SJCRH30 (cell line): ENCODE results near the gene GPR84. TPM values are rescaled to one million over a fixed set of nuclear protein-coding genes. Genes with fewer than 3 reads are reported as not detected.

ENCODE experiments used
- DNase-seq, 2 experiments: peaks; one replicate each; pipeline ENCODE4 v3.0.0-alpha.2; 2015 to 2020
- H3K27ac ChIP-seq: fragments of 250-450 bp; sonication (Bioruptor Pico); 2 replicates; pipeline ENCODE4 v1.5.1; 2020; ENCODE audit warnings: mild to moderate bottlenecking, moderate library complexity
- H3K27me3 ChIP-seq: fragments of 250-450 bp; sonication (Bioruptor Pico); 2 replicates; pipeline ENCODE4 v1.5.1; 2020; ENCODE audit warnings: mild to moderate bottlenecking, moderate library complexity
- H3K36me3 ChIP-seq: fragments of 250-450 bp; sonication (Bioruptor Pico); 2 replicates; pipeline ENCODE4 v1.5.1; 2020; ENCODE audit warnings: mild to moderate bottlenecking, moderate library complexity
- H3K4me1 ChIP-seq: fragments of 250-450 bp; sonication (Bioruptor Pico); 2 replicates; pipeline ENCODE4 v1.5.1; 2020; ENCODE audit warnings: mild to moderate bottlenecking, moderate library complexity
- H3K4me3 ChIP-seq: fragments of 250-450 bp; sonication (Bioruptor Pico); 2 replicates; pipeline ENCODE4 v1.5.1; 2020; ENCODE audit warnings: mild to moderate bottlenecking, moderate library complexity
- H3K9me3 ChIP-seq: fragments of 250-450 bp; sonication (Bioruptor Pico); replicated peaks from 2 replicates; pipeline ENCODE4 v1.5.1; 2020; ENCODE audit warnings: mild to moderate bottlenecking, moderate library complexity
- total RNA-seq: library from RNA; depleted of rRNA; stranded (reverse); fragments of >200 nt; shearing (Covaris generic); gene quantifications from 2 replicates; pipeline ENCODE4 v1.2.3, GENCODE V29; 2014

The GPR84 gene
- total RNA-seq, 1 experiment from 2014 or later: not detected

DNA sequence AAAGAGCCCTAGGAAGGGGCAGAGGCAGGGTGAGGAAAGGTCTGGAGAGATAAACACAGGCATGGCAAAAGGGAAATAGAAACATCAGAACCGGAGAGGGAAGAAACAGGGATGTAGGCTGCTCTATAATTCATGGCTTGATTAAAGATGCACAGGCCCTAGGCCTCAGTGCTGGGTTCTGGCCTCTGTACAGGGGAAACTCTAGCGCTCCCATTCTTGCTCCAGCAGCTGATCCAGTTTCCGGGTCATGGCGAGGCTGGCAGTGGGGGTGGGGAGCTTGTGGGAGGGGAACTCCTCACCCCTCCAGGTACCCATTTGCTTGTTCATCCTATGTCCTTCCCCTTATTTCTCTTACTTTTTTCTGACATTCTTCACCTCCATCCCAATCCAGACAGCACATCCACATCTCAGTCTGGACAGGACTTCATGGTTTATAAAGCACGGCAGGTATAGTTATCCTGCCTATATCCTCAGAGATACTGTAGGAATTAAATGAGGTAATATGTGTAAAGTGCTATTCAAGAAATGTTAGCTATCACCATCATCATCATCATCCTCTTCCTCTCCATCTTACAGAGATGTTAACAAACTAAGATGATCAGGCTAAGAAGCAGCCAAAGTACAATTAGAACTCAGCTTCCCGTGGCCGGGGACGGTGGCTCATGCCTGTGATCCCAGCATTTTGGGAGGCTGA is 8.0 kb upstream of the GPR84 start:
- no peak for DNase-seq
- no peak overlapping the region for H3K27ac ChIP-seq
- H3K4me1 ChIP-seq: peaks cover 57% of the 10 kb centered on the region

DNA sequence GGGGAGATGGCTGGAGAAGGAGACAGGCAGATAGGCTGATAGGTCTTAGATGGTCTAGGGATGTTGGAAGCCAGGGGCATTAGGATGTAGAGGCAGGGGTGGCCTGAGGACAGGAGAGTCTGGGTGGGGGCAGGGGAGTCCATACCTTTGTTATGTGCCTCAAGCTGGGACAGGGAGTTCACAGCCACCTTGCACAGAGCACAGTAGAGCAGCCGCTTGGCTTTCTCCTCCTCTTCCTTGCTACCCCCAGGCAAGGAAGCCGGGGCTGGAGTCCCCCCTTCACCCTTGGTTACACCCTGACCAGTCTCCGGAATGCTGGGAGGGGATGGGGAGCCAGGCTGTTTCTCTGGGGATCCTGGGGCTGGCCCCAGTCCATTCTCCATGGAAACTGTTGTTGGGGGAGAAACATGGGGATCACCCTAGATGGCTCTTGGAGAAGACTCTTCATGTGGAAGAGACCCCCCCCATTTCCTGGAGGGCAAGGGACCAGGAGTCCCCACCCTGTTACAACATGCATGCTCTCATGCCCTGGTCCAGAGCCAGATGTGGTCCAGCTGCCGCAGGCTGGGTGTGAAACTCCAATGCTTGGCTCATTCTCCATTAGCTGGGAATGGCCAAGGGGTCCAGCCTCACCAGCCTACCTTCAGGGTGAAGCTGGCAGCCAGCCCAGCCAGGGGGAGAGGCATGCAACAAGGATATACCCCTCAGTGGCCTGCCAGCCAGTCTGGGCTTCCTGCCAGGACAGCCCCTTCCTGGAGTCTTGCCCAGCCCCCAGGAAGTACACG is 7.2 kb upstream of the GPR84 start:
- Histone ChIP-seq H3K27me3 (no peaks in the 10 kb centered on the region), H3K9me3 (no peaks in the 10 kb centered on the region), H3K27ac (no peak overlapping the region), H3K4me3 (no peak overlapping the region), H3K4me1 (peaks cover 57% of the 10 kb centered on the region), H3K36me3 (no peaks in the 10 kb centered on the region)
- DNase-seq: peak; percentile 84 to 86

More for the DNA sequence above, 8.0 kb upstream of the GPR84 start:
- Histone ChIP-seq H3K9me3 (no peaks in the 10 kb centered on the region), H3K36me3 (no peaks in the 10 kb centered on the region), H3K27me3 (no peaks in the 10 kb centered on the region), H3K4me3 (no peak overlapping the region)

DNA sequence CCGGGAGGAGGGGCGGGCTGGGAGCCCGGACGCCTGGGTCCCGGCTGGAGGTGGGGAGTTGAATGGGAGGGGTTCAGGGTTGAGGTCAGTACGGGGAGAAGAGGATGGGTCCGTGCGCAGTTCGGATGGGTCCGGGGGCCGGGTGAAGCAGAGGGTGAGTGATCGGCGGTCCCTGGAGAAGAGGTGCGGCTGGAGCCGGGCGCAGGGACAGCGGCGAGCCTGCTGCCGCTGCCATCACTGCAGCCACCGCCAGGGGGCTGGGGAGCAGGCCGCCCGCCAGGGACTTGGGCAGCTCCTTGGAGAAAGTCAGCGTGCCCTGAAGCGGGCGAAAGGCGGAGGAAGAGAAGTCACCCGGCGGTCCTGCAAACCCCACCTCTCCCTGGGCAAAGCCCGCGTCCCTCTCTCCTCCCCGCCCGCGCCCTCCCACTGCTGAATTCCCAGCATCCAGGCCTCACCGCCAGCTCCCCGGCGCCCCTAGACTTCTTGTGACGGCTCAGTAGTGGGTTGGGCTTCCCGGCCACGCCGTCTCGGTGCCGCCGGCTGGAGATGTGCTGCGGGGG is 6.0 kb upstream of the GPR84 start:
- peaks cover 46% of the 10 kb centered on the region for H3K4me1 ChIP-seq
- no peaks in the 10 kb centered on the region for H3K9me3 ChIP-seq
- no peaks in the 10 kb centered on the region for H3K27me3 ChIP-seq
- H3K36me3 ChIP-seq: no peaks in the 10 kb centered on the region
- H3K4me3 ChIP-seq: no peak overlapping the region
- no peak for DNase-seq
- no peak overlapping the region for H3K27ac ChIP-seq

DNA sequence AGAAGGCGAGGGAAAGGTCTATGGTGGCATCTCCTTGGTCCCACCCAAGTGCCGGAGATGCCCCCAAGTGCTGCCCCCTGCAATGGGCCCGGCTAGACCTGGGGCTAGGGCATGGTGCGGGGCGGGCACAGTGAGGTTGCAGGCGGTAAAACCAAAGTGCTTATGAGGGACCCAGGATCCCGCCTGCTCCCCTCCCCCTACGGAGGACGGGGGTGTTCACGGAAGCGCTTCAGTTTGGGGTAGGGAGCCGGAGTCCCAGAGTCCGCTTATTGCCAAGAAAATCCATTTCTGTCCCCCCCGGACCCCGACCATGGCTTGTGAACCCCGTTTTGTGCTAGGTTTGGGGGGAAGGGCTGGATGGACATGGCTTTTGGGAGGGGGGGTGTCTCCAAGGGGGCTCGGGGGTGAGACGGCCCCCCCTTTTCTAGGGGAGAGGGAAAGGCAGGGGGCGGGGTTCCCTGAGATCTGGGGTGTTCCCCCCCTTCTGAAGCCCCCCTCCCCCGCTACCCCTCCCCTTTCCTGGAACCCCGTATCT is 5.4 kb upstream of the GPR84 start:
- Histone ChIP-seq H3K4me3 (no peak overlapping the region), H3K36me3 (no peaks in the 10 kb centered on the region), H3K27ac (no peak overlapping the region), H3K27me3 (no peaks in the 10 kb centered on the region), H3K4me1 (peaks cover 40% of the 10 kb centered on the region), H3K9me3 (no peaks in the 10 kb centered on the region)
- no peak for DNase-seq

DNA sequence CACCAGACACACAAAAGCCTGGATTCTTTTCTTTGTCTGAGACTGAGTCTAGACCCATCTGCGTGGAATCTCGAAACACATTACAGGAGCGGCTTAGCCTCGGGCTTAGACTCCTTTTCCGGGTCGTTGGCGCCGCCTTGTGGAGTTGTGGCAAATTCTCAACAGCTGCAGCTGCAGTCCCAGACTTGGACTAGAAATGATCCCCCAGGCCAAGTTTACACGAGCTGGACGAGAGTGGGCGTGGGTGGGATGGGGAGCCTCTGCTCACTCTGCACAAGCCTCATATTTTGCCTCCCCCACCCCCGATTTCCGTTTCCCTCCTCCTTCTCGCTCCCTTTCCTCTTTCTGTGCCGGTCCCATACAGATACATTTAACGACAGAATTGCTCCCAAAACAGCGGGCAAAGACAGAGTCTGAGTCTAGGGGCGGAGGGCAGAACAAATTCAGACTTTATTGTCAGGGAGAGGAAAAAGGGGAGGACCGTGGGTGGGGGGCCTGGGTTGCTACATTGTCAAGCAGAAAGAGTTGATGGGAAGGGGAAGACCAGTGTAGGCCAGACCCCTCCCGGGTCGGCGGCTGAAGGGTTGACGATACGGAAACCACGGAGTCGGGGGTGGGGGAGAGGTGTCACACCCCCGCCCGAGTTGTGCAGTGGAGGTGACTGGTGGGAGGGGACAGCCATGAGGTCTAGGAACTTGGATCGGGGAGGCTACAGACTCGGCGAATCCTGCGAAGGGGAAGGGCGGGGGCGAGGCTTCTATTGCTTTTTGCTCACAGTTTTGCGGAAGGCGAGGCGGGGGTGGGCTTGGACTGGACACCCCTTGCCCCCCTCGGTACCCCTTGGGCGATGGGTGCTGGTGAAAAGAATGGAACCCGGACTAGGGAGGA is 4.7 kb upstream of the GPR84 start:
- Histone ChIP-seq H3K9me3 (no peaks in the 10 kb centered on the region), H3K4me3 (peak overlapping the region; percentile 20; the same call in 1 of the 2 replicates), H3K27me3 (no peaks in the 10 kb centered on the region), H3K36me3 (no peaks in the 10 kb centered on the region), H3K27ac (peak overlapping the region; percentile 50), H3K4me1 (peaks cover 33% of the 10 kb centered on the region)
- DNase-seq: peak; percentile 87 to 93

DNA sequence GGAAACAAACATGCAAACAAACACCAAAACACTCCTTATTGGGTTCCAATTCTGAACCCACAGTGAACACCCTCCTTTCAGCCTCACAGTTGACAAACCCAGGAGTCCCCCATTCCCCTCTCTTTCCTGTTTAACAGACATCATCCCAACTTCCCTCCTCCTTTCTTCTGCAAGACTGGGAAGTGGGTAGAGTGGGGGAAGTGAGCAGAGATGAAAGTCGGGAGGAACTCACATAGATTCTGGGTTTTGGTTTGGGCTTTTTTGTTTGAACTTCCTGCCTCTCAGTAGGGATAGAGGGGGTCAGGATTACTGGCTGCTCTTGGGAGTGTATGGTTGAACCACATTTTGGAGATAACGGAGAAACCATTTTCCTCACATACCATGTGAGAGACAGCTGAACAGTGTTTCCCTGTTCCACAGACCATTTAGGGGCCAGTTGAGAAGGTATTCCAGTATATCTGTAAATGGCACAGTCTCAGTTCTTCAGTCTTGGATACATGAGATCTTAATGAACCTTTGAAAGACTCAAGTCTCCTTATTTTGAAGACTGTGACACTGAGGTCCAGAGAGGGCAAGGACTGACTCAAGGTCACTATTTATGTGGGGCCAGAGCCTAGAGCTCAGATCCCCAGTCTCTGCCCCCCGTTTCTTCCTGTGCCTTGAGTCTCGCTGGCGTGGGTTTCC is 3.9 kb upstream of the GPR84 start:
- Histone ChIP-seq H3K27ac (peak overlapping the region; percentile 50), H3K36me3 (no peaks in the 10 kb centered on the region), H3K9me3 (no peaks in the 10 kb centered on the region), H3K4me1 (peaks cover 27% of the 10 kb centered on the region), H3K27me3 (no peaks in the 10 kb centered on the region), H3K4me3 (peak overlapping the region; percentile 20; the same call in 1 of the 2 replicates)
- no peak for DNase-seq

DNA sequence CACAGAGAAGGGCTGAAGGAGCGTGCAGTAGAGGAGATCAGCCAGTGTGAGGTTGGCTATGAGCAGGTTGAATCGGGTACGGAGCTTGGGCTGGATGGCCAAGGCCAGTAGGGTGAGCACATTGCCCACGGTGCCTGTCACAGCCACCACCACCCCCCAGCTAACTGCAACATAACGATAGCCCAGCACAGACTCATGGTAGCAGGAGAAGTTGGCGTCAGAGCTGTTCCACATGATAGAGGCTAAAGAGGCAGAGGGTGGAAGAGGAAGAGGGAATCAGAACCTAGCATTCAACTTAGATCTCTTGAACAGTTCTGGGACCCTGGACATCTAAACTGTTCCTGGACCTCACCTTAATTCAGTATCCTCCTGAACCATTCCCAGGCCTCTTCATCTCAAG is 668 bp downstream of the GPR84 start:
- Histone ChIP-seq H3K27ac (no peak overlapping the region), H3K27me3 (no peaks in the 10 kb centered on the region), H3K9me3 (no peaks in the 10 kb centered on the region), H3K4me1 (peaks cover 19% of the 10 kb centered on the region), H3K4me3 (no peak overlapping the region), H3K36me3 (no peaks in the 10 kb centered on the region)
- no peak for DNase-seq

DNA sequence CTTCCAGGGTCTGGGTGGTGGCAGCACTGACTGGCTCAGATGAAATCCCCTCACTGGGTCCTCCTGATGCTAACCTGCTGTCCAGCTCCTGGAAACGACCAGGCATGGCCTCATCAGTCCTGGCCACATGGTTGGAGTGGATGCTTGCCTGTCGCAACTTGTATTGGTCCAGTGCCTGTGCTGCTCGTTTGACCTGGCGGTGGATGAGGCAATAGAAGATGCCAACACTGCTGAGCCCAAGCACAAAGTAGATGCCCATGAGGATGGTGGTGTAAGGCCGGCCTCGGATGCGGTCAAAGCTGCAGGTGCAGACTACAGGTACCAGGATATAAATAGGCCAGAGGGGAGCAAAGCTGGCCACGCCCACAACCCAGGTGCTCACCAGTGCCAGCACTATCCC is 1.2 kb downstream of the GPR84 start:
- no peak for DNase-seq
- peaks cover 14% of the 10 kb centered on the region for H3K4me1 ChIP-seq

DNA sequence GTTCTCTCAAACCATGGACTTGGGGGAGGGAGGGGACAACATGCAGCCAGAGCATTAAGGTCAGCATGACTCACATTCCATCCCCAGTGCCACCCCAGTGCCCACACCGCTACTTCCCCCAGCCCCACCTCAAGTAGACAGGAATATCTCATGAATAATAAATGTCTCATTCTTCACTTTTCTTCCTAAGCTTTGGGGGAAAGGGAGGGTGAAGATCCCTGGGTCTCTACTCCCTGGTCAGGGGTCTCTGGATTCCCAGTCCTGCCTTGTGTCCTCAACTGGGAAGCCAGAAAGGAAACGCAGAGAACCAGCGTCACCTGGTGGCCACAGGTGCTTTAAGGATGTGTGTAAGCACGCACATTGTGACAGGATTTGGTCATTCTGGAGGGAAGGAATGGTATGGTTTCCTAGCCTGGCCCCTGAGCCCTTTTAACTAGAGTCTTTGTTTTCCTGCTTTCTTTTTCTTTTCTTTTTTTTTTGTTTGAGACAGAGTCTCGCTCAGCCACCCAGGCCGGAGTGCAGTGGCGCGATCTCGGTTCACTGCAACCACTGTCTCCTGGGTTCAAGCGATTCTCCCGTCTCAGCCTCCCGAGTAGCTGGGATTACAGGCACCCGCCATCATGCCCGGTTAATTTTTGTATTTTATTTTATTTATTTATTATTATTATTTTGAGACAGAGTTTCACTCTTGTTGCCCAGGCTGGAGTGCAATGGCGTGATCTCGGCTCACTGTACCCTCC is 3.4 kb downstream of the GPR84 start:
- DNase-seq: peak; percentile 84 to 91

More for the DNA sequence above, 1.2 kb downstream of the GPR84 start:
- H3K9me3 ChIP-seq: no peaks in the 10 kb centered on the region
- H3K27ac ChIP-seq: no peak overlapping the region
- H3K27me3 ChIP-seq: no peaks in the 10 kb centered on the region
- no peaks in the 10 kb centered on the region for H3K36me3 ChIP-seq
- no peak overlapping the region for H3K4me3 ChIP-seq

DNA sequence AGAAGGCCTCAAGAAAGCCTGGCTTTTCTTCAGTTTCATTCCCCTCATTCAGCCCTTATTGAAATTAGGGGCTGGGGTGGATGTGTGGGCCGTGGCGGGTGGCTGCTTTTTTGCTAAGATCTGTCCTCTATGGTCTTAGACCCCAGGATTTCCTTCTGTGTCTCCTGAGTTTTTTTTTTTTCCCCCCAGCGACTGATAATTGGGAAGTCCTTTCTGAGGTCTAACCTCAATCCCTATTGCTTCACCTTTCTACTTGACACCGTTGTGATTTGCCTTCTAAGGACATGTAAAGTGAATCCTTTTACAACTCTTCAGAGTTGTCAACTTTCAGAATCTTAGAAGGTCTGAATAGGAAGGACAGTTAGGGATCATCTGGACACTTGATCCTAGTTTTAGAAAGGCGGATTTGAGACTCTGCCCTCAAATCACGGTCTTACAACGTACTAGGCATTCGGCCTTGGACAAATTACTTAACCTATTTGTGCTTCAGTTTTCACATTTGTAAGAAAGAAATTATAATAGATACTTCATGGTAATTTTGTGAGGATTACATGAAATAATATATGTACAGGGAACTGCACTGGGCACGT is 4.4 kb downstream of the GPR84 start:
- Histone ChIP-seq H3K36me3 (no peaks in the 10 kb centered on the region), H3K4me3 (peak overlapping the region; percentile 66), H3K9me3 (no peaks in the 10 kb centered on the region), H3K4me1 (peaks cover 34% of the 10 kb centered on the region), H3K27ac (peak overlapping the region; percentile 90), H3K27me3 (no peaks in the 10 kb centered on the region)
- no peak for DNase-seq

More for the DNA sequence above, 3.4 kb downstream of the GPR84 start:
- no peaks in the 10 kb centered on the region for H3K9me3 ChIP-seq
- H3K4me1 ChIP-seq: peaks cover 23% of the 10 kb centered on the region
- H3K27me3 ChIP-seq: no peaks in the 10 kb centered on the region
- H3K36me3 ChIP-seq: no peaks in the 10 kb centered on the region
- H3K4me3 ChIP-seq: no peak overlapping the region
- no peak overlapping the region; the same call in 1 of the 2 replicates for H3K27ac ChIP-seq

DNA sequence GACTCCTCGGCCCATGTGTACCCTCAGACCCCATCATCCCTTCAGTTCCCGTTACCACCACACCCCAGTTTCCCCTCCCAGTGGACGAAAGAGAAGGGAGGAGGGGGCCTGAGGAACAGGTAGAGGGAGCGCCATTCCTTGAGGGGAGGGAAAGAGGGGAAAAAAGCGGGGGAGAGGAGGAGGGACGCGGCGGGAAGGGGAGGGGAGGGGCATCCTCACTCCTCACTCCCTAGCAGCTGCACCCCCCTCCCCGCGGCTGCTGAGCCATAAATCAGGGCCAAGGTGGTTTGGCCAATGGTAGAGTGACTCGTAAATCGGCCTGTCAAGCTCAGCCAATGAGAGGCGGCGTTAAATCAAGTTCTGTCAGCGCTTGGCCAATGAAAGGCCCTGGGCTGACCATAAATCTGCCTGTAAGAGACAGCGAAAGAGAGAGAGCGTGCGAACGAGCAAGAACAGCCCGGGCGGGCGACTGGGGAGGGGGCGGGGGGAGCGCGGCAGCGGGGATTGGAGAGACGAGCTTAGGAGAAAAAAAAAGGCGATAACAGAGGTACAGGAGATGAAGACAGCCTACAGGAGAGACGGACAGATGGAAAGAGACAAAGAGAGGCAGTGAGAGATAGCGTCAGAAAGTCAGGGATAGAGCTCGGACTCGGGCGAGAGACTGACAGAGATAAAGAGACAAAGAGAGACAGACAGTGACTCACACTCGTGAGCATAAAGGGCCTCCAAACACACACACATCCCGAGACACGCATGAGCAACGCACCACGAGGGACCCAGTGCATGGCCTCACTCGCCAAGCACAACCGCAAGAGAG is 5.1 kb downstream of the GPR84 start:
- peak overlapping the region; percentile 66 for H3K4me3 ChIP-seq
- H3K4me1 ChIP-seq: peaks cover 37% of the 10 kb centered on the region
- no peaks in the 10 kb centered on the region for H3K36me3 ChIP-seq
- peak; percentile 98 to 99 for DNase-seq
- peak overlapping the region; percentile 90 for H3K27ac ChIP-seq
- no peaks in the 10 kb centered on the region for H3K27me3 ChIP-seq
- H3K9me3 ChIP-seq: no peaks in the 10 kb centered on the region

DNA sequence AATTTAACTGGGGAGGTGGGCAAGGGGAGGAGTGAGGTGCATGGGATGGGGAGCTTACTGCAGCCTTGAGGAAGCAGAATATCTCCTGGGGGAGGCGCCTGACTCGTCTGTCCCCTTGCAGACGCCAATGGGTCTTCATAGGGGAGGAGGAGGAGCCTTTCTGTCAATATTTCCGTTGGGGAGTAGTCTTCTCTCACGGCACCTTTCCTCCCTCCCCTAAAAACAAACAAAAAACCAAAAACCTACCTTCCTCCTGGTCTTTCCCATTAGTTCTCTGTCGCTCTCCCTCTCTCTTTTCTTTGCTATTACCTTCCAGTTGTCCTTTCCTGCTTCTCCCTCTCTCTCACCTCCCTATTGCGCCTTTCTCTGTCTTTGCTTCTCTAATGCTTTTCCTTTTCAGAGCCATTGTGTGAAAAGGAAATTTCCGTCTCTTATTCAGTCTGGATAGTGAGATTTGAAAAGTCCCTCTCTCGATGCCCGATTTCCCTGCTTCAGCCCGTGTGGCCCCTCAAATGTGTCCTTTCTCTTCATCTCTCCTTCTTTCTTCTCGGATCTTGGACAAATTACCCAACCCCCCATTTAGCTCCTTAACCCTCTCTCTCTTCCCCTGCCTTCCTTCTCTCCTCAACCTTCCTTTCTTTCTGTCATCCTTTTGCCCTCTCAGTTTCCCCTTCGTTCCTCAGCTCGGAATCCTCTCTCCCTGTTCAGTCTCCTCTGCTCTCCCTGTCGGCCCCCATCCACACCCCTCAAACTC is 5.9 kb downstream of the GPR84 start:
- no peaks in the 10 kb centered on the region for H3K9me3 ChIP-seq
- H3K4me3 ChIP-seq: peak overlapping the region; percentile 66
- no peaks in the 10 kb centered on the region for H3K27me3 ChIP-seq
- H3K27ac ChIP-seq: peak overlapping the region; percentile 90
- H3K36me3 ChIP-seq: no peaks in the 10 kb centered on the region
- DNase-seq: peak in 1 of 2 experiments; percentile 38
- H3K4me1 ChIP-seq: peaks cover 37% of the 10 kb centered on the region
